Measurements from ENCODE around the gene NKAIN2.
"Not testable (repeated sequence)": the region's sequence is repeated elsewhere in the genome, so short reads cannot be mapped to it uniquely, and the experiment has no call there.

NKAIN2 gene

DNA sequence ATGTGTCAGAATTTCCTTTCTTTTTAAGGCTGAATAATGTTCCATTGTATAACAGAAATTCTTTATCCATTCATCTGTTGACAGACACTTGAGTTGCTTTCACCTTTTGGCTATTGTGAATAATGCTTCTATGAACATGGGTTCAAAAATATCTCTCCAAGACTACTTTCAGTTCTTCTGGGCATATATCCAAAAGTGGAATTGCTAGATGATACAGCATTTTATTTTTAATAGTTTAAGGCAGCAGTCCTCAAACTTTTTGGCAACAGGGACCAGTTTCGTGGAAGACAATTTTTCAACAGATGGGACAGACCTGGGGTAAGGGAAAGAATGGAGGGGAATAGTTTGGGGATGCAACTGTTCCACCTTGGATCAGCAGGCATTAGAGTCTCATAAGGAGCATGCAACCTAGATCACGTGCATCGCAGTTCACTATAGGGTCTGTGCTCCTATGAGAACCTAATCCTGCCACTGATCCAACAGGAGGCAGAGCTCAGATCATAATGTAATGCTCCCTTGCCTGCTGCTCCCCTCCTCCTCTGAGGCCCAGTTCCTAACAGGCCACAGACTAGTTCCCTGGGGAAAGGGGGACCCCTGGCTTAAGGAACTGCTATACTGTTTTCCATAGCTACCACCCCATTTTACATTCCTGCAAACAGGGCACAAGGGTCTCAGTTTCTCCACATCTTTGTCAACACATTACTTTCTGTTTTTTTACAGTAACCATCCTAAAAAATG lies 918.6 kb downstream of the NKAIN2 start:
- no peak for DNase-seq

DNA sequence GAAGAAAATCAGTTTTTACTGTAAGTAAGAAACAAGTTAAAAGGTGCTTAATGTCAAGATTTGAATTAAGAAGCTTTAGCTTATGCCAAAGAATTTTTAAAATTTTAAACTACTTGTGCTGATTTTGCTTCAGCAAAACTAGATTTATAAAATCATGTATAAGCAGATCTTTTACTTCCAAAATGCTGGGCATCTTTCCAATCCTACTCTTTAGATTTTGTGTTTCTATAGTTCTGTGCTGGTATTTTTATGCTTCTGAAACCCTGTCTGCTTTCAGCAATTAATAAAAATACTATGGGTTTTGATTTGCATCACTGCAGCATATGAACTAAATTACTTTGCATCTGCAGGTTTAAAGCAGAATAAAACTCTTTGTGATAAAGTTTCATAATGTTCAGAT lies 920.0 kb downstream of the NKAIN2 start:
- no peak for DNase-seq

DNA sequence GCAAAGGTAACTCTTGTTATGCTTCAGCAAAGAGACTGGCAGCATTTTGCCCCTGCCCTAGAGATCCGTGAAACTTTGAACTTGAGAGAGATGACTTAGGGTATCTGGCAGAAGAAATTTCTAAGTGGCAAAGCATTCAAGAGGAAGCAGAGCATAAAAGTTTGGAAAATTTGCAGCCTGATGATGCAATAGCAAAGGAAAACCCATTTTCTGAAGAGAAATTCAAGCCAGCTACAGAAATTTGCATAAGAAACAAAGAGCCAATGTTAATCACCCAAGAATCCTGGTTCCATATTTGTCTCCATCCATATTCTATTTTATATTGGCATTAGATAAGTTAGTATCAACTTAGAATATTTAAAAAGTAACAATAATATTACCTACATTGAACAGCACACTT lies 934.1 kb downstream of the NKAIN2 start:
- not testable (repeated sequence) for DNase-seq

DNA sequence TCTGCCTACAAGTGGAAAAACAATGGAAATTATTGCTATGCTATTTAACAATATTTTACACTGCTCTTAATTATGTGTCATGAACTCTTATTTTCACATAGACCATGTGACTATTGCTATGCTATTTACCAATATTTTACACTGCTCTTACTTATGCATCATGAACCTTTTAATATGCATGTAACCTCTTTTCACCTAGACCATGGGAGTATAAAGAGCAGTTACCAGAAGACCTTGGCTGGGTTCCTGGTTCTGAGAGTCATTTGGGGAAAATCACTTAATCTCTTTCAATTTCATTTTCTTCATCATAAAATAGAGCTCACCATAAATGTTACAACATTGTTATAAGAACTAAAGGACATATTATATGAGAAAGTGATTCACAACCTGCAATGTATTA lies 934.8 kb downstream of the NKAIN2 start:
- no peak for DNase-seq

DNA sequence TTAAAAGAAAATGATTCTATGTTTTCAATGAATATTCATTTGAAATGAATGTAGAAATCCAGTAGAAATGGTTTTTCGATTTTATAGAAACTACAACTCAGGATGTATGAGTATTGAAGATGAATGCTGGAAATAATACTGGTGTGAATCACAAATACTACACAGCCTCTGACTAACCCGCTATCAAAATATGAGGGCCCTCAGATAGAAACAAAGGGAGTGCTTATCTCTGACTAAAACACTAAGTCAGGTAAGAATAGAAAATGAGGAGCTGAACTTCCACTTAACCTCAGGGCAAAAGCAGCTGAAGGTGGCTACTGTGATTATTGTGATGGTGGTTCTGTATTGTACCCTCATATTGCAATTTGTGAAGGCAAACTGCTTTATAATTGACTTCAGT lies 937.7 kb downstream of the NKAIN2 start:
- DNase-seq, result no peak

DNA sequence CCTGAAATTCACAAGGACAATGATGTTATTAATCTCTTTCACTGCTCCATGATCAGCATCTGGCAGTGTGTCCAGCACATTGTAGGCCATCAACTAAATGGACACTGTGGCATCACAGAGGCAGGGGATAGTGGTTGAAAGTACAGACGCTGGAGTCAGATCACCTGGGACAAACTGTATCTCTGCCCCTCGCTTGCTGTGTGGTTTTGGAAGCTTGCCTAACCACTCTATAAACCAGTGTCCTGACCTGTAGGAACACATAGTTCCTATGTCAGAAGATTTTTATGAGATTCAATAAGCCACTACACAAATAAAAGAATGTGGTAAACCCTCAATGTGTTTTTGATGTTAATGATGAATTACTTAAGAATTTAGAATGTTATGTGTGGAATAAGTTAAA lies 939.3 kb downstream of the NKAIN2 start:
- no peak for DNase-seq

DNA sequence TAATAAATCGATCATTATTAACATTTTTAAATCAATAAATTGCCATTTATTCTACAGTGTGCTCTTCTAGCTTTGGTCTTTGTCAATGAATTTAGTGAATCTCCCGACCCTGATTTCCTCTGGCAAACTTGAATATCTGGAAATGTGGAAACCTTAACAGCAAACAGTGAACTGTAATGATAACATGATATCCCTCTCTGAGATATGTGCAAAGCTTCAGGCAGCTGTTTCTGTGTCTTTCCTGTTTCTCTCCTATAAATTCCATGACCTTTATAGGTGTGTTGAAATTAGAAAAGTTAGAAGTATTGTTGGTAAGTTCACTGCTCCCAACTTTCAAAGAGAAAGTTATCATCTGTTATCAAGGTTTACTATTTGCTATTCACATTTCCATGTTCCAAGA lies 939.8 kb downstream of the NKAIN2 start:
- no peak for DNase-seq

DNA sequence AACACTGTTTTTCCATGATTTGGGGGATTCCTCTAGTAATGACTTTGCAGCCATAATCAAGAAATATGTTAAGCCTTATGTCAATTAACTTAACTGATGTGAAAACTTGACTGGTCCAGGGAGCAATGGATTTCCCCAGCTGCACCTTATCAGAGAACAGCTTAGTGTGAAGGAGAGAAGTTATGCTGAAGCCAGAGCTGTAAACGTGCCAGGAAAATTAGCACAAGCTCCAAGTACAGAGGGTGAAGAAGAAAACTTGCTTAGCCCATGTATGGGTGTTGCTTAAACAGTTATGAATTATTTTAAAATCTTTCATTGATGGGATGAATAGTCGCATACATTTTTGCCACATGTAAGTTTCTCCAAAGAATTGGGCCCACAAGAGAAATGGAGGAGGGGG lies 943.7 kb downstream of the NKAIN2 start:
- no peak for DNase-seq

DNA sequence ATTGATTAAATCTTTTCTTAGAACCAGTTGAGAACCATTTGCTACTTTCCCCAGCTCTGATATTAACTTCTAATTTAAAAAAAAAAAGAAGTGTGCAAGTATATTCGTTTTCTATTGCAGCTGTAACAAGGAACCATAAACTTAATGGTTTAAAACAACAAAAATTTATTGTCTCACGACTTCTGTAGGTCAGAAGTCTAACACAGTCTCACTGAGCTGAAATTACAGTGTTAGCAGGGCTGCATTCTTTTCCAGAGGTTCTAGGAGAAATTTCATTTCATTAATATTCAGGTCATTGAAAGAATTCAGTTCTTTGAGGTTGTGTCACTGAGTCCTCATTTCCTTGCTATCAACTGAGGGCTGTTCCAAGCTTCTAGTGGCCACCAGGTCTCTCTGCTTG lies 945.1 kb downstream of the NKAIN2 start:
- no peak for DNase-seq

DNA sequence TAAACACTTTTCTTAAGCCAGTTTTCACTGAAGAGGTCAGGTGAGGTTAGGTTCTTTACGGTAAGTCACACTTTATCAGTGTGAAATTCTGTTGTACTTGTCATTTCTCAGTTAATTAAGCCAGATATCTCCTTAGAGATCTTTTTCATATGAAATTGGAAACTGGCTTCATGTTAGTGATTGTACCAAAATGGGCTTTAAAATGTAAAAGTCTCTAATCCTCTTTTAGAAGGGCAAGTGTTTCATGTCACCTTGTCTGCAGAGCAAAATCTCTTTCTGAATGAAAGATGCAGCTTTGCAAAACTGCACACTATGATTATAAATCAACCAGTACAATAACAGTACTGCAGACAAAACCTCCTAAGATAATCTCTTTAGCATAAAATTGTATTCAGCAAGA lies 949.3 kb downstream of the NKAIN2 start:
- DNase-seq, result no peak

DNA sequence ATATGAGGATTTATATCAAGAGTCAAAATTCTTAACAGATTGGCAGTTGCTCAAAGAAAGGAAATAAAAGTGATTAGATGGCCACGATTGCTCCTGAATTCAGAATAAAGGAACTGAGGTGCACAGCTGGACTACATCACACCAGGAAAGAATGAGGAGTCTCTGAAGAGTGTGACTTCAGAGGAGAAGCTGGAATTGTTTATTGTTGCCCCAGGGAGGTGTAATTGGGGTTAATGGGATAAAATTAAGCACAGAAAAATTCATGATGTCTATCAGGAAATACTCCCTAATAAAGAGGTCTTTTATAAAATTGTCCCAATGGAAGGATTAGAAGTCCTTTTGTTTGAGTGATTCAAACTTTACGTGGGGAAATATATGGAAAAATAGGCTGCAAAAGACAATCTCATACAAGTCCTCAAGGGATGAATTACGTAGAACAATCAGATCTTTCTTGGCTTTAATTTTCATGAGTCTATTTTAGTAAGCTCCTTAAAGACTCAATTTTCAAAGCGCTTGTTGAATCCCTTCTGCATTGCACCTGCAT lies 950.0 kb downstream of the NKAIN2 start:
- no peak for DNase-seq

DNA sequence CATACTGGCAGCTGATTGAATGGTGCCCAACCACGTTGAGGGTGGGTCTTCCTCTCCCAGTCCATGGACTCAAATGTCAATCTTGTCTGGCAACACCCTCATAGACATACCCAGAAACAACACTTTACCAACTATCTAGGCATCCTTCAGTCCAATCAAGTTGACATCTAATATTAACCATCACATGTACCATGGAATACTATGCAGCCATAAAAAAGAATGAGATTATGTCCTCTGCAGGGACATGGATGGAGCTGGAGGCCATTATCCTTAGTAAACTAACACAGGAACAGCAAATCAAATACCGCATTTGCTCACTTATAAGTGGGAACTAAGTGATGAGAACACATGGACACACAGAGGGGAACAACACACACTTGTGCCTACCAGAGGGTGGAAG lies 951.7 kb downstream of the NKAIN2 start:
- no peak for DNase-seq

DNA sequence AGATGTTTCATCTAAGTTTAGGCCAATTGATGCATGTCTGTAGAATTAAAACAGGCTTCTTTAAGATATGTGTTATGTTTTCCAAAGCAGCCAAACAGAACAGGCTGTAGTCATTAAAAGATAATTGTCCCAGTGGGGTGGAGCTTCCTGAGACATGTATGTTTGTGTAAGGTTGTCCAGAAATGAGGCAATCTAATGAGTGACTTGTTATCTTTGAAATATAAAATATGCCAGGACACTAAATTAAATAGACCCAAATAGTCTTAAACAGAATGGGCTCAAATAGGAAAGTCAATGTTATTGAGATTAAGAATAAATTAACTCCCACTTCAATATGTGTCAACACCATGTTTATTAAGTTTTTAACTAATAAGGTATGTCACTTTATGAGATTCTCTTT lies 953.9 kb downstream of the NKAIN2 start:
- no peak for DNase-seq

DNA sequence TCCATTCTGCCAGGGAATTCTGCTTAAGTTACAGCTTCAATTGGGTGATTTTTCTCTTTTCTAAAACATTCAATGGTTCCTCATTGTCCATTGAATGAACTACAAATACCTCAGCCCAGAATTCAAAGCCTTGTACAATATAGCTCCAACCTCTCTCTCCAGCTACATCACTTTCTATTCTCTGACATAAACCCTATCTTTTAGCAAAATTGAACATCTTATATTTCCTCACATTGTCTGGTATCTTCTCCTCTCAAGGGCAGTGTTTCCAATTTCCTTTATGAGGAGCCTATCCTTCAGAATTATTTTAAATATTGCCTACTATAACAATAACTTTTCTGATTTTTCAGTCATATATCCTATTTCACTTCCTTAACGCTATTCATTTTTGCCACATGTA lies 955.0 kb downstream of the NKAIN2 start:
- DNase-seq, result no peak

DNA sequence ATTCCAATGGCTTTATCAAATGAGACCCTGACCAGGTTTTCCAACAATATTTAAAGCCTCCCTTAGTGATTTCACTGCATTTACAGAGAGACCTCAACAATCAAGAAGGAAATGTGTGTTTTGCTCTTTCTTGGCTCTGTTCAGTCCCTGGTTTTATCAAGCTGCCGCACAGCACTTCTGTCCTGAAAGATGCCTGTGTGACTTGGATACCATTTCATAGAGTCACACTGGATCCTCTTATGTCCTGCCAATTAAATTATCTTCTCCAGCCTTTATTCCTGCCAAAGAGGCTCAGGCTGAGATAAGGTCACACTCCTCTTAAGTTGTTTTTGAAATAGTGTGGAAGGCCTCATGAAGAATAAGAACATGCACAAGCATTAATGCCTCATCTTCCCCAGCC lies 961.6 kb downstream of the NKAIN2 start:
- DNase-seq, result no peak

DNA sequence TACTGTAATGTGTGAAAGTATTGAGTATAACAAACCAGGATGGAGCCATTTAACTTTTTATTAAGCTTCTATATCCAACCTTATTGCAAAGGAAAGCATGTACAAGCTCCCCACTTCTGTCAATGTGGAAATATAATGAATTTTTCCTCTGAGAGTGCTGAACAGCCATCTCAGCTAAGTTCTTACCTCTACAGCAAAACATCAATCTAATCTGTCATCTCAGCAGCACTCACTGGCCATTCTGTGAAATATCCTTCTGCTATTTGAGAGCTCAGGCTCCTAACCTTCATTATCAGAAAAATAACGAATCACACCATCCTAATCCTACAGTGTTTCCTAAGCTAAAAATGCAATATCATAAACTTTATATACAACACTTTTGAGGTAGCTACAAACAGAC lies 964.6 kb downstream of the NKAIN2 start:
- no peak for DNase-seq

DNA sequence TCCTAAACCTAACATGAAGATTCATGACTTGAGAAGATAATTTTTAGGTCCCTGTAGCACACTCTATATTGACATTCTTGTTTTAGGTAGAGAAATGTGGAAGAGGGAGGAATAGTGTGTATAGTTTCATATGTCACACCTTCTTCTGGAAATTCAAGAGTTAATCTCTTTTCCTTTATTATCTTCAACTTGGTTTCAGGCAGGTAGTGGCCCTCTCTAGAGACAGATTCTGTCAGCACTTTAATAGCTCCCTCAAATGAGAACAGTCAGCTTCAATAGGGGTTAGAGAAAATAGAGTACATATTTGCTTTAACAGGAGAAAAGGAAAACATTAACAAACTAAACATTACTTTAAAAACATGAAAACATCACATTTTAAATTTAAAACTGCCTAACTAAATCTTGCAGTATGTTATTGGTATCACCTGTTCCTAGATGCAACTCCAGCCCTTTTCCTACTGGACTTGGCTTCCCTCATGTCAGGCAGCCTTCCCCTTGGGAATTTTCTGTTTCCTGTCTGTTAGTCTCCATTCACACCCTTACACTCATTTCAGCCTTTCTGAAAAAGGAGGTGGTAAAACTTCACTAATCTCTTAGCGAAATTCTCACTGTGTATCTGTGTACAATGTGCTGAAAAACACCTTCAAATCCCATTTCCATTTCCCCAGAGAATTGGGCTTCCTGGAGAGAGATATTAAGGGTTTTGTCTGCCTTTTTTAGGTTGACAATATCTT lies 966.3 kb downstream of the NKAIN2 start:
- DNase-seq, result no peak

DNA sequence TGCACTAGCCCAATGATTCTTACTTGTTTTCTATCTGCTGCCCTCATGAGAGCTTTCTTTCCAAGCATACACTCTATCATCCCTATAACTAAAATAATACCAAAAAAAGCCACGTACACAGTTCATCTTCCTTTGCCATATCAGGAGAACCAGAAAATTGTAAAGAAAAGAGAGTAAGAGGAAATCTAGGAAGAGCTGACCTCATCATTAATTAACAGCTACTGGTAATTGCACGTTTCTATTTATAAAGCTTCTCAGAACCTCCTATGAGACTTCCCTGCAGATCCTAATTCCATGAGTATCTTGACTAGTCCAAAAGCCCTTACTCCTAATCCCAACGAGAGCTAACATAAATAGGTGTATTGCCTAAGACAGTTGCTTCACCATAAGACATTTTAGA lies 967.1 kb downstream of the NKAIN2 start:
- no peak for DNase-seq

DNA sequence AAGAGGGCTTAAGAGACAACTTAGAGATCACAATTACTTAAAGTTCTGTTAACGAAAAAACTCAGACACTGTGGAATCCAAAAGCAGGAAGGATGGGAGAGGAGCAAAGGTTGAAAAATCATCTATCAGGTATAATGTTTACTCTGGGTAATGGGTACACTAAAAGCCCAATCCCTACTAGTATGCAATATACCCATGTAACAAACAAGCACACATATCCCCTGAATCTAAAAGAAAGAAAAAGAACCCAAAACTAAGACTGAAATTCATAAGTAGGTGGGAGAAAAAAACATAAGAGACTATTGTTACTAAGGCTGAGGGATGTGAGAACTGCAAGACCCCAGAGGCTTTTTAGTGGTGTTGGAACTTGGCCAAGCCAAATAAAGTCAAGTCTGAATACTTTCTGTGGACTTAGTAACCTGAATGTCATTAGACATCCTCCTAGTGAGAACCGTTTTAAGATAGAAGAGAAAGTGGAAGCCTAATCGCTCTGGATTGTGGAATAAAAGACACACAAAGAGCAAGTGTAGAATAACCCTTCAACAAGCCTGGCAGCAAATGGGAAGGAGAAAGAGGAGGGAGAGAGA lies 969.2 kb downstream of the NKAIN2 start:
- DNase-seq, result no peak

DNA sequence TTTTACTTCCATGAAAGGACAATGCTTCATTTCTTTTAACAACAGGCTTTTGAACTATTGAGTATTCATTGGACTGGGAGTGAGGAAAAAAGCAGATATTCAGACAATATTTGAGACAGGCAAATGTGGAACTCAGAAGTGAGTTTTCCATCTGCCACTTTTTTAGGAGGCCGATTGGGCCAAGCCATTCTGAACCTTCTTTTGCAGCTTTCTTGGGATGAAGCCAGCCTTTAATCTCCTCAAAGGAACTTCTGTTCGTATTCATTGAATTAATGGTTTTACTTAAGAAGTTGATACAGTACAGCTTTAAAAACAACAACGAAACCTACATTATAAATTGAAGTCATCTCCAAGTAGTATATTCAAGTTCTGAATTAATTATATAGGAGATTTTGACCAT lies 971.5 kb downstream of the NKAIN2 start:
- DNase-seq, result no peak

DNA sequence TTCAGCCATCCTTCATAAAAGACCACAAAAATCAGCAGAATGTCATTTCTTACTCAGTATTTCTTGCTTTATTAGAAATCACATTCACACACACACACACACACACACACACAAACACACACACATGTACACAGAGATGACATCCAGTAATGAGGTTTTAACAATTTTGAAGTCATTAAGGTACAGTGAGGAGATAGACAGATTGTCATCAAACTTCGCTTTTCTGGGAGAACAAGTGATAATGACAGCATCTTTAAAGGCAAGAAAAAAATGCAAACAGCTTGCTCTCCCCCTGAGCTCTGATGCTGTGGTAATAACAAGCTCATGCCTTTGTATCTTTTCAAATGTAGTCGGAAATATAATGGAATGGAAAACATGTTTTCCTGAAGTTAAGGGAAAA lies 974.2 kb downstream of the NKAIN2 start:
- no peak for DNase-seq

DNA sequence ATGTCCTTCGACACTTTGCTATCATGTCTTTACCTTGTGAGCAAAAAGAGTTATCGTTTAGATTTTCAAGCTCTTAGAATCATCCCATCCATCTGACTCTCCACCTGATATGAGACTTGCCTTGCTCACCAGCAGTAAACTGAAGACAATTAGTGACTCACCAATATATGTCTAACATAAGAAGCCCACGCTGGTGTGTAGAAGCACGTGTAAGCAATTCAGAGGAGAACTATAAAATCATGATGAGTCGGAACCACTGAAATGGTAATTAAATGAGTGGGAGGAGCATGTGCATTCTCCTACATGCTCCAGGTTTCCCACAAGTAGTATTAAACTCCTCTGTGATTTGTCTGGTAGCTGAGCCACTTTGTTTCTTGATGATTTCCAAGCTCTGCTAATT lies 977.0 kb downstream of the NKAIN2 start:
- DNase-seq, result no peak

DNA sequence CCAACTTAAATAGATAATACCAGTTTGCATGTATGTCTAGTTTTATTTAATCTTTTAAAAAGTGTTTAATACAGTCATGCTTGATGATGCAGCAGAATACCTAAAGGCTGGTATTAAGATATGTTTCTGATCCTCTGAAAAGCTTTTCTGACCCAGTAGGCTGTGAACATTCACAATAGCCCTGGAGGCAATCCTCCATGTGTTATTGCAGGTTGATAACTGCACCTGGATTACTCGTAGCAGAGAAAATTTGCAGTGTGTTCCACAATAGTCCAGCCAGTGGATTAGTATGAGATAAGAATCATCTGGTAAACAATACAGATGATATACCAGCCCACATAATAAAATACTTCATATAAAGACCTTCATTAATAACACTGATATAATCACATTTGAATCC lies 979.7 kb downstream of the NKAIN2 start:
- DNase-seq, result no peak

DNA sequence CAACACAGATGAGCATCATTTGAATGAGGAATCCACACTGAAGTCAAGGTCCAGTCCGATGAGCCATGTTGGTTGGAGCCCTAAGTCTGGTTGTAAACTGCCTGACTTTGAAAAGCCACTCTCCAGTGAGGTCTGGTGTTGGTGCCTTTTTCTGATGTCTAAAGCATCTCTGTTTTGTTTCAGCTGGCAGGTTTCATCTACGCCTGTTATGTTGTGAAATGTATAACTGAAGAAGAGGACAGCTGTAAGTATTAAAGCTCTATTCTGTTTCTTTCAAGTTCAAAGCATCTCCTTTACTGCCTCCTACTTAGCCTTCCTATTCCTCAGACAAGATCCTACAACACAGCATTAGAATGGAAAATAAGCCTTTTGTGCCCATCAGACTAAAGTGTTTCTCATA lies 987.5 kb downstream of the NKAIN2 start:
- DNase-seq, result no peak
